ENCODE measurements around the gene BLCAP. TPM values are rescaled to one million over a fixed set of nuclear protein-coding genes. Genes with fewer than 3 reads are reported as not detected.

BLCAP gene
- total and polyA plus RNA-seq, 2 experiments from 2014 or later, result 62.2 to 64.8 TPM

DNA sequence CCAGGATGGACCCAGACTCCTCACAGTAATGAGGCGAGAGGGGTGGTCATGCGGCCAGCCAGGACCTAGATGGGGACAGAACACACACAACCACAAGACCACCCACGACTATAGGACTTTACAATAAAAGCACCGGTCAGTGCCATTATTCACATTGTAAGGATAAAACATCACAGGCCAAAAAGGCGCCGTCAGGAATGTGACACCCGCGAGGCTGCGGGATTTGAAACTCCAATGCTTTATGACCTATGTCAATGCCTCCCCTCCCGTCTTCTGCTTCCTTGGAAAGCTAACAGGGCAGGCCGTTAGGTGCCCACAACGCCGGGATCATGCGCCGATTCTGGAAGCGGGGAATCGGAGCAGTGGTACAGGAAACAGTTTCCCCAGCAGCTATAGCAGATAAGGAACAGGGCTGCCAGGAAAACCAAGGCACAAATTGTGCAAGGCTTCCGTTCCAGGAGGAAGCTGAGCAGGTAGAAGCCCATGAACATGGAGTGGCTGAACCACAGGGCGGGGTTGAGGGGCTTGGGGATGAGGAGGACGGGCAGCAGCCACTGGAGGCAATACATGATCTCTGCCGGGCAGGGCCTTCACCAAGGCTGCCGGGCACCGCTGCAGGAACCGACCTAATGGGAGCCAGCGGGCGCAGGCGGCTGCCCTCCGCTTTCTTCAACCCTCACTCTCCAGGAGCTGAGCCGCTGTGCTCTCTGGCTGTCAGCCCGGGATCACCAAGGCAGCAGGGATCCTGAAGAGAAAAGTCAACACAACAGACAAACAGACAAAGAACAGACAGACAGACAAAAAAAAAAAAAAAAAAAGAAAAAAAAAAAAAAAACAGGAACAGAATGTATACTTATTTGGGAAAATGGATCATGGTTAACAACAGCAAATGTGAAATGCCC lies 8.8 kb downstream of the BLCAP start:
- Histone ChIP-seq H3K4me2 (peak overlapping the region; percentile 67; the same call in 1 of the 2 replicates), H3K4me1 (ENCODE audit: insufficient read depth) (peaks cover 55% of the 10 kb centered on the region), H3K27ac (ENCODE audit: low read depth) (peak overlapping the region; percentile 26; the same call in 1 of the 2 replicates), H3K79me2 (replicated peaks; ENCODE audit: insufficient read depth) (peaks cover 86% of the 10 kb centered on the region), H3K27me3 (ENCODE audit: insufficient read depth) (no peaks in the 10 kb centered on the region), H3K4me3 (no peak overlapping the region), H3F3A (replicated peaks; ENCODE audit: low read depth) (no peaks in the 10 kb centered on the region), H3K36me3 (ENCODE audit: insufficient read depth) (peaks cover 9% of the 10 kb centered on the region), H2AFZ (no peak overlapping the region), H3K9me2 (ENCODE audit: insufficient read depth) (no peaks in the 10 kb centered on the region), H4K20me1 (replicated peaks; ENCODE audit: insufficient read depth) (peaks cover 47% of the 10 kb centered on the region)
- TF ChIP-seq STAT1 (IDR thresholded peaks at IDR 0.05; ENCODE audit: unreplicated experiment) (no peak), ZNF331 (CRISPR knock-in tag; IDR thresholded peaks at IDR 0.05; ENCODE audit: low read depth) (no peak), POLR2AphosphoS5 (IDR thresholded peaks at IDR 0.05; ENCODE audit: low read depth) (no peak), CREB1 (CRISPR knock-in tag; IDR thresholded peaks at IDR 0.05; ENCODE audit: low read depth) (no peak)
- TF ChIP-seq, protein P1, sequence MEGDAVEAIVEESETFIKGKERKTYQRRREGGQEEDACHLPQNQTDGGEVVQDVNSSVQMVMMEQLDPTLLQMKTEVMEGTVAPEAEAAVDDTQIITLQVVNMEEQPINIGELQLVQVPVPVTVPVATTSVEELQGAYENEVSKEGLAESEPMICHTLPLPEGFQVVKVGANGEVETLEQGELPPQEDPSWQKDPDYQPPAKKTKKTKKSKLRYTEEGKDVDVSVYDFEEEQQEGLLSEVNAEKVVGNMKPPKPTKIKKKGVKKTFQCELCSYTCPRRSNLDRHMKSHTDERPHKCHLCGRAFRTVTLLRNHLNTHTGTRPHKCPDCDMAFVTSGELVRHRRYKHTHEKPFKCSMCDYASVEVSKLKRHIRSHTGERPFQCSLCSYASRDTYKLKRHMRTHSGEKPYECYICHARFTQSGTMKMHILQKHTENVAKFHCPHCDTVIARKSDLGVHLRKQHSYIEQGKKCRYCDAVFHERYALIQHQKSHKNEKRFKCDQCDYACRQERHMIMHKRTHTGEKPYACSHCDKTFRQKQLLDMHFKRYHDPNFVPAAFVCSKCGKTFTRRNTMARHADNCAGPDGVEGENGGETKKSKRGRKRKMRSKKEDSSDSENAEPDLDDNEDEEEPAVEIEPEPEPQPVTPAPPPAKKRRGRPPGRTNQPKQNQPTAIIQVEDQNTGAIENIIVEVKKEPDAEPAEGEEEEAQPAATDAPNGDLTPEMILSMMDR (conservative IDR thresholded peaks at IDR 0.05; ENCODE audit: low read depth in 2 of 2), result no peak
- Mint-ChIP-seq H3K4me1 (peaks cover 69% of the 10 kb centered on the region), H3K27me3 (ENCODE audit: insufficient read depth, low read depth, poor library complexity) (peaks cover 11% of the 10 kb centered on the region), H3K9me3 (peaks cover 14% of the 10 kb centered on the region), H3K36me3 (ENCODE audit: low read depth) (peaks cover 80% of the 10 kb centered on the region), H3K4me3 (no peak overlapping the region), H3K27ac (peak overlapping the region; percentile 66)
- ATAC-seq (no peak), DNase-seq (ENCODE audit: low spot score) (no peak)

DNA sequence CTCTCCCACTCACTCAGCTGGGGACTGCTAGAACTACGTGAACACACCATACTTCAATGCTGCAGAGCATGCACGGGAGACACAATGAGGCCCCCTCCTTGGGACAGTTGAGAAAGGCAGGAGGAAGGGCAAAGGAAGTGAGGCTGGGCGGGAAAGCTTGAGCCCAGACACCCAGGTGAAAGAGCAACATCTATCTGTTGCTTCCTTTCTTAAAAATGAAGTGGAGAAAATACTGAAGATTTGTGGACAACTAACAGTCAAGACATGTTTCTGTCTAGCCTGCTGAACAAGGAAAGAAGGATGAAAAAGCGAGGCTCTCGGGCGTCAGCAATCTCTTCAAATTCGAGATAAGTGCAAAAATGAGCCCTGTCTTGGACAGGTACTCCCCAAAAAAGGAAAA lies 9.6 kb downstream of the BLCAP start:
- Histone ChIP-seq H3K4me1 (ENCODE audit: insufficient read depth) (peaks cover 48% of the 10 kb centered on the region), H3K27ac (ENCODE audit: low read depth) (no peak overlapping the region), H3K9me2 (ENCODE audit: insufficient read depth) (no peaks in the 10 kb centered on the region), H3K4me2 (0 out of 2 replicates have a peak overlapping the region, but pooled peaks have one; percentile 43), H2AFZ (no peak overlapping the region), H4K20me1 (replicated peaks; ENCODE audit: insufficient read depth) (peaks cover 47% of the 10 kb centered on the region), H3K36me3 (ENCODE audit: insufficient read depth) (peaks cover 9% of the 10 kb centered on the region), H3F3A (replicated peaks; ENCODE audit: low read depth) (no peaks in the 10 kb centered on the region), H3K79me2 (replicated peaks; ENCODE audit: insufficient read depth) (peaks cover 78% of the 10 kb centered on the region), H3K27me3 (ENCODE audit: insufficient read depth) (no peaks in the 10 kb centered on the region), H3K4me3 (no peak overlapping the region)
- DNase-seq (ENCODE audit: low spot score) (no peak), ATAC-seq (no peak)
- Mint-ChIP-seq H3K4me3 (no peak overlapping the region; the same call in 2 of the 3 replicates), H3K4me1 (peaks cover 61% of the 10 kb centered on the region), H3K36me3 (ENCODE audit: low read depth) (peaks cover 74% of the 10 kb centered on the region), H3K9me3 (peaks cover 14% of the 10 kb centered on the region), H3K27ac (peak overlapping the region; percentile 2; the same call in 1 of the 2 replicates), H3K27me3 (ENCODE audit: insufficient read depth, low read depth, poor library complexity) (peaks cover 11% of the 10 kb centered on the region)
- no peak for TF ChIP-seq EZH2phosphoT487 (IDR thresholded peaks at IDR 0.05; ENCODE audit: unreplicated experiment)
- TF ChIP-seq NANOG (IDR thresholded peaks at IDR 0.05; ENCODE audit: borderline replicate concordance), result no peak

Measured in GM23338 (cell line).